Fibroblast of villous mesenchyme (primary cell): ENCODE measurements around the gene ATF6. TPM values are rescaled to one million over a fixed set of nuclear protein-coding genes. Genes with fewer than 3 reads are reported as not detected.

ENCODE experiments used
- DNase-seq: peaks from one replicate; pipeline ENCODE4 v3.0.0-alpha.2; 2010; ENCODE audit warnings: low read depth
- H3K4me3 ChIP-seq: 2 replicates; pipeline ENCODE4 v1.5.1; 2011; ENCODE audit warnings: low read depth, mild to moderate bottlenecking, low read length
- CTCF ChIP-seq: IDR thresholded peaks from 2 replicates; pipeline ENCODE4 v1.5.1; 2012; ENCODE audit warnings: low read depth, mild to moderate bottlenecking, low read length; ENCODE audit not compliant: insufficient read depth
- total RNA-seq: library from RNA; depleted of rRNA; stranded (reverse); fragments of >200 nt; gene quantifications from 2 replicates; pipeline ENCODE4 v1.2.3, GENCODE V29; 2012

The ATF6 gene
- total RNA-seq = 22.9 and 32.8 TPM in 2 replicates

DNA sequence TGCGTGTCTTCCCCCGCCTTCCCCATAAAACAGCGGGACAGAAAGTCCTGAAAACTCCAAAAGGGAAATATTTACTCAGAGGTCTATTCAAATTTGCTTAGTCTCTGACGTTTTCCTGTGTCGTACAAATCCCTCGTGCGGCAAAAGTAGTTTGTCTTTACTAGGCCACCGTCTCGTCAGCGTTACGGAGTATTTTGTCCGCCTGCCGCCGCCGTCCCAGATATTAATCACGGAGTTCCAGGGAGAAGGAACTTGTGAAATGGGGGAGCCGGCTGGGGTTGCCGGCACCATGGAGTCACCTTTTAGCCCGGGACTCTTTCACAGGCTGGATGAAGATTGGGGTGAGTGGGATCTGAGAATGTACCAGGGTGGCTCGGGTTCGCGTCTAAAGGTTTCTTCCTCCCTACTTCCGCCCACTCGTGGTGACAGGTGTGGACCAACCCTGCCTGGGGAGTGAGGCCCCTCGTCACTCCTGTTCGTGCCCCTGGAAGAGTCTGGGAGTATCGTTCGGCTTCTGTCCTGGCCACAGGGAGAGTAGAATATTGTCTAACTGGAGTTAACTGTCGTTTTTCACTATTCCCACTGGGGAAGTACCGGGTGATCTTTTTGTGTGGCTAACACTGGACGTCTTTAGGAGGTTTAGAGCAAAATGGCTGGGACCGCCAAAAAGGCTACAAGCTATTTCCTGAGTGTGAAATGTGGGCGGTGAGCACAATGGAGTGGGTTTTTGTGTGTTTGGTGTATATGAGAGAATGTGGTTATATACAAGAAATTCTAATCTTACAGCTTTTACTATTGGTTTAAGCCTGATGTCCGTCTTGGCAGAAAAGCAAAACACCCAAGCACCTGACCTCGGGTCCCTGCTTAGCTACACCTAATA, at the start of gene ATF6:
Gene ATF6 (plus strand): TSS at position 219 of the 880 bp plus-strand sequence. CDS start 41 bp downstream, at position 260.
- TF ChIP-seq CTCF = no peak
- peak; percentile 97 for DNase-seq
- H3K4me3 ChIP-seq = peak within 1 kb of the TSS; percentile 97

DNA sequence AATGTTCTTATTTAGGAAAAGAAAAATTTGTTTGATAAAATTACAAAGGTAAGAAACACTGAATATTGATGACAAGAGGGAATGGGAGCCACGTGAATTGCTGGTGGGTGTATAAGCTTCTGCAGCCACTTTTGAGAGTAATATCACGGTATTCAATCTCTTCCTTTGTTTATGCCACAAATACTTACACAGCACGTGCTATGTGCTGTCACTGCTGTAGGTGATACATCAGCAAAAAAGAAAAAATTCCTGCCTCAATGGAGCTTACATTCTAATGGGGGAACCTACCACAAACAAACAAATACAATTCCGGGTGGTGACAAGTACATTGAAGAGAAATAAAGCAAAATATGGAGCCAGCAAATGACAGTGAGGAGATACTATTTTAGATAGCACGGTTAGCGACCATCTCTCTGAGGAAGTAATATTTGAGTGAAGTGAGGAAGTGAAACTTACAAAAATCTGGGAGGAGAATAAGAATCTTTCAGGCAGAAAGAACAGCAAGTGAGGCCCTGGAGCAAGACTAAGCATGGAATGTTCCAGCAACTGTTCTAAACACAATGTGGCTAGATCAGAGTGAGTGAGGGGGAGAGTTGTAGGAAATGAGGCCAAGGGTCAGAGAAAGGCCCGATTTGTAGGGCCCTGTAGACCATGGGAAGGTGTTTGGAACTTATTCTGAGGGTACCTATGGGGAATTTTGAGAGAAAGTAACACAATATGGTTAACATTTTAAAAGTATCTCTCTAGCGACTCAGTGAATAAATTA, 47.4 kb upstream of the ATF6 start:
- no peak for DNase-seq
- no peak for TF ChIP-seq CTCF

GRCh38 chr1:161719325-161719611, 46.9 kb upstream of the ATF6 start:
- no peak overlapping the region for H3K4me3 ChIP-seq

More for the DNA sequence above, 47.4 kb upstream of the ATF6 start:
- H3K4me3 ChIP-seq = no peak overlapping the region

GRCh38 chr1:161720422-161720821, 45.7 kb upstream of the ATF6 start:
- H3K4me3 ChIP-seq = no peak overlapping the region
- no peak for TF ChIP-seq CTCF
- no peak for DNase-seq

More at GRCh38 chr1:161719325-161719611, 46.9 kb upstream of the ATF6 start:
- no peak for DNase-seq
- TF ChIP-seq CTCF = no peak

DNA sequence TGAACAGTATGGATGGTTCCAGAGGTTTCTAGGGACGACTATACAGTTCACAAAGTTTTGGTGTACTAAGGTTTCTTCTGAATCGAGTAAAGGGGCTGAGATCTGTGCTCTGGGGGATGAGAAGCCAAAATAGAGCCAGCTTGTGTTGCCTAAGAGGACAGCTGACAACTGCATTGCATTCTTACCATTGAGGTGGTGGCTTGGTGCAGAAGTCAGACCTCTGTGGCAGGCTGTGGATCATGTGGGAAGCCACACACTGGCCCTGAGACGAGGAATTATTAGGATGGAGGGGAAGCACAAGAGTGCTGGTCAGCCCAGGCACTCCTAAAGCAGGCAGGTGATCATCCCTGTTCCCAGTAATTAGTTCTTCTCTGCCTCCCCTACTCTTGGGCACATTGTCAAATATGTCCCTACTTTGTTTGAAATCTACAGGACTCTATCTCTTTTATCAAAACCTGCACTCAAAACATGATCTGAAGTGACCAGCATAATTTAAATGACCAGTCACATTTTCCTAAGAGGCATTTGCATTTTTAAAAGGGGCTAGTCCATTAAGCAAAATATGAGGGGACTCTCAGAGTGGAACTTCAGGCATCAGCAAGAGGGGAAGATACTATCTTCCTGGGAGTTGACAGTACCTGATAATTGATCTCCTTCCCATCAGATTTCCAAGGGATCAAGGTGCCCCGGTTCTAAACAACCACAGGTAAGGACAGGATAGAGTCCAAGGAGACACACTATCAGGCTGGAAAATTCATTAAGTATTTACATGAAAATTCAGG, 45.0 kb upstream of the ATF6 start, which contains the start of gene FCRLB:
Gene FCRLB (plus strand): TSS at position 589 of the 782 bp plus-strand sequence. CDS start 1,129 bp downstream, outside the sequence.
- no peak for TF ChIP-seq CTCF
- no peak within 1 kb of the TSS for H3K4me3 ChIP-seq
- DNase-seq = no peak

GRCh38 chr1:161721738-161722343, 44.3 kb upstream of the ATF6 start:
- TF ChIP-seq CTCF = no peak
- peak; percentile 70 for DNase-seq
- H3K4me3 ChIP-seq = no peak overlapping the region
